ENCODE measurements around the gene FGF11.

- TF ChIP-seq CTCF (conservative IDR thresholded peaks at IDR 0.05 in 1 of 2, IDR thresholded peaks at IDR 0.05 in 1 of 2; ENCODE audit: extremely low read depth in 1 of 2, insufficient read depth in 1 of 2, low read depth in 1 of 2, low read length in 2 of 2) (no peak), EZH2 (IDR thresholded peaks at IDR 0.05; ENCODE audit: borderline replicate concordance, low read length) (no peak)
These were observed 7.0 kb upstream of the FGF11 start for GRCh38 chr17:7432296-7432695.
